Trophoblast cell (in vitro differentiated cells and primary cell): ENCODE results near the gene PHC1.

Experiments
- DNase-seq, 2 donors: peaks; one replicate each; pipeline ENCODE4 v3.0.0-alpha.2; 2016
- H2AFZ ChIP-seq: 2 replicates; pipeline ENCODE4 v1.6.1; 2013; ENCODE audit warnings: low read length, moderate library complexity, mild to moderate bottlenecking; ENCODE audit not compliant: insufficient read depth, poor library complexity
- H2AK5ac ChIP-seq: 2 replicates; pipeline ENCODE4 v1.6.1; 2013; ENCODE audit warnings: mild to moderate bottlenecking, low read length
- H2BK120ac ChIP-seq: 2 replicates; pipeline ENCODE4 v1.6.1; 2013; ENCODE audit warnings: low read length, mild to moderate bottlenecking, moderate library complexity; ENCODE audit not compliant: insufficient read depth, poor library complexity
- H2BK12ac ChIP-seq: 2 replicates; pipeline ENCODE4 v1.6.1; 2013; ENCODE audit warnings: mild to moderate bottlenecking, low read length, moderate library complexity
- H2BK5ac ChIP-seq: 2 replicates; pipeline ENCODE4 v1.6.1; 2013; ENCODE audit warnings: low read length, low read depth, moderate library complexity, mild to moderate bottlenecking; ENCODE audit not compliant: poor library complexity
- H3K14ac ChIP-seq: 2 replicates; pipeline ENCODE4 v1.6.1; 2013; ENCODE audit warnings: mild to moderate bottlenecking, low read length
- H3K18ac ChIP-seq: 2 replicates; pipeline ENCODE4 v1.6.1; 2013; ENCODE audit warnings: mild to moderate bottlenecking, low read length
- H3K23ac ChIP-seq: 2 replicates; pipeline ENCODE4 v1.6.1; 2013; ENCODE audit warnings: low read length
- H3K27ac ChIP-seq: 2 replicates; pipeline ENCODE4 v1.5.1; 2013; ENCODE audit warnings: low read depth, mild to moderate bottlenecking, inconsistent platforms, low read length, moderate library complexity
- H3K27me3 ChIP-seq: 2 replicates; pipeline ENCODE4 v1.6.1; 2013; ENCODE audit warnings: inconsistent platforms, mild to moderate bottlenecking, low read length, moderate library complexity; ENCODE audit not compliant: insufficient read depth
- H3K36me3 ChIP-seq, 2 experiments: 1 replicate in 1 of 2; 2 replicates in 1 of 2; pipeline ENCODE4 v1.6.1; 2013; ENCODE audit warnings: low read length in 2 of 2, mild to moderate bottlenecking in 2 of 2, moderate library complexity in 1 of 2; ENCODE audit not compliant: insufficient read depth in 2 of 2, control insufficient read depth in 1 of 2
- H3K4ac ChIP-seq: 2 replicates; pipeline ENCODE4 v1.6.1; 2013; ENCODE audit warnings: low read depth, mild to moderate bottlenecking, low read length, moderate library complexity
- H3K4me1 ChIP-seq, 2 experiments: 1 replicate in 1 of 2; 2 replicates in 1 of 2; pipeline ENCODE4 v1.6.1; 2013; ENCODE audit warnings: low read length in 2 of 2, mild to moderate bottlenecking in 2 of 2, moderate library complexity in 1 of 2; ENCODE audit not compliant: insufficient read depth in 2 of 2, control insufficient read depth in 1 of 2
- H3K4me2 ChIP-seq: 2 replicates; pipeline ENCODE4 v1.6.1; 2013; ENCODE audit warnings: inconsistent platforms, mild to moderate bottlenecking, low read length, moderate library complexity
- H3K4me3 ChIP-seq: 2 replicates; pipeline ENCODE4 v1.5.1; 2013; ENCODE audit warnings: mild to moderate bottlenecking, low read depth, low read length, inconsistent platforms
- H3K79me1 ChIP-seq: one replicate; pipeline ENCODE4 v1.6.1; 2013; ENCODE audit warnings: low read length
- H3K79me2 ChIP-seq: 2 replicates; pipeline ENCODE4 v1.6.1; 2013; ENCODE audit warnings: low read length, mild to moderate bottlenecking; ENCODE audit not compliant: control insufficient read depth, insufficient read depth, poor library complexity
- H3K9ac ChIP-seq: 2 replicates; pipeline ENCODE4 v1.6.1; 2013; ENCODE audit warnings: mild to moderate bottlenecking, low read length
- H3K9me3 ChIP-seq: 2 replicates; pipeline ENCODE4 v1.6.1; 2013; ENCODE audit warnings: low read depth, mild to moderate bottlenecking, control low read depth, inconsistent platforms, low read length; ENCODE audit not compliant: insufficient read depth
- H4K12ac ChIP-seq: 2 replicates; pipeline ENCODE4 v1.6.1; 2013; ENCODE audit warnings: low read depth, mild to moderate bottlenecking, low read length, moderate library complexity
- H4K8ac ChIP-seq: 2 replicates; pipeline ENCODE4 v1.6.1; 2013; ENCODE audit warnings: low read depth, mild to moderate bottlenecking, low read length, moderate library complexity
- H4K91ac ChIP-seq: one replicate; pipeline ENCODE4 v1.6.1; 2013; ENCODE audit warnings: low read depth, mild to moderate bottlenecking, low read length, moderate library complexity
- WGBS: extraction: QIAGEN DNeasy Blood & Tissue Kit; methylation state at CpG from one replicate; pipeline ENCODE4 v1.1.7; 2013; ENCODE audit warnings: missing lambda C conversion rate; ENCODE audit not compliant: insufficient read length, insufficient coverage; ENCODE audit errors: extremely low coverage; 5-methylcytosine and 5-hydroxymethylcytosine counted together

Gene PHC1

DNA sequence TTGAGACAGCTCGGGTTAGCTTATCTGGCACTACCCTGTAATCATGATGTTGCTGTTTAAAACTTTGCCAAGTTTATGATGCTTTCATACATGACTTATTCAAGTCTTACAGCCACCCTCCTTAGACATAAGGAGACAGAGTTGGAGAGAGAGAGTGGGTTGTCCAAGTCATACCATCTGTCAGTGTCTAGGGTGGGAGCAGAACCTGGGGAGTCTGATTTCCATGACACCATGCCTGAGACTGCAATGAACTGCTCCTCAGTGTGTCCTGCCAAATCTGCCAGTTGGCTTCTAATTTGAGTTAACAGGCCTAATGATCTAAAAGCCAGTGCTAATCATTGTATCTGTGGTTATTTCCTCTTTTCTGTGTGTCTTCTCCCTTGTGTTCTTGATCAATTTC lies 43.7 kb upstream of the PHC1 start:
- H3K23ac ChIP-seq = no peak overlapping the region
- DNase-seq = no peak
- H3K27me3 ChIP-seq = no peaks in the 10 kb centered on the region
- H3K4me3 ChIP-seq = no peak overlapping the region
- no peak overlapping the region for H3K4ac ChIP-seq
- H3K4me1 ChIP-seq = no peaks in the 10 kb centered on the region
- H4K12ac ChIP-seq = no peak overlapping the region
- H2AFZ ChIP-seq = no peak overlapping the region
- H3K9me3 ChIP-seq = no peaks in the 10 kb centered on the region
- no peak overlapping the region for H4K8ac ChIP-seq
- H4K91ac ChIP-seq = no peak overlapping the region
- no peak overlapping the region for H2BK5ac ChIP-seq
- H2AK5ac ChIP-seq = no peak overlapping the region
- H3K4me2 ChIP-seq = no peak overlapping the region
- H3K79me2 ChIP-seq = no peaks in the 10 kb centered on the region
- no peak overlapping the region for H2BK12ac ChIP-seq
- H3K79me1 ChIP-seq = no peaks in the 10 kb centered on the region
- H3K36me3 ChIP-seq = no peaks in the 10 kb centered on the region
- no peak overlapping the region for H3K14ac ChIP-seq
- no peak overlapping the region for H2BK120ac ChIP-seq
- no CpG with 5 or more reads among the region's 1 CpG for WGBS
- H3K27ac ChIP-seq = no peak overlapping the region
- H3K9ac ChIP-seq = no peak overlapping the region
- H3K18ac ChIP-seq = no peak overlapping the region

DNA sequence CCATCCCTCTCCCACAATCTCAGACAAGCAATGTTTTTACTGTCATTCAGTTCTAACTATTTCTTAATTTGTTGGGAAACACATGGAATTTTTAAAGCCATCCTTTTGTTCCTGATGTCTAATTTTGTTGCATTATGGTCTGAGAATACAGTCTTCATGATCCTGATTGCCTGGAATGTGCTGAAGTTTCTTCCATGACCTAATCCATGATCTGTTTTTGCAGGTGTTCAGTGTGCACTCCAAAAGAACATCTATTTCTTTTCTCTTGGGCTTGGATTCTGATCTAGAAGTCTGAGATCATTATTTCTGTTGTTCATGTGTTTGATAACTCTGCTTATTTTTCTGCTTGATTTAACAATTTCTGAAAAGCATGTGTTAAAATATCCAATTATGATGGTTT lies 43.2 kb upstream of the PHC1 start:
- H3K18ac ChIP-seq = no peak overlapping the region
- no peak overlapping the region for H3K23ac ChIP-seq
- H3K27me3 ChIP-seq = no peaks in the 10 kb centered on the region
- H3K4ac ChIP-seq = no peak overlapping the region
- no peak overlapping the region for H3K4me3 ChIP-seq
- DNase-seq = no peak
- no peaks in the 10 kb centered on the region for H3K36me3 ChIP-seq
- H2AK5ac ChIP-seq = no peak overlapping the region
- no peaks in the 10 kb centered on the region for H3K79me2 ChIP-seq
- H3K27ac ChIP-seq = no peak overlapping the region
- H3K9me3 ChIP-seq = no peaks in the 10 kb centered on the region
- no peak overlapping the region for H4K8ac ChIP-seq
- no peak overlapping the region for H3K4me2 ChIP-seq
- H4K12ac ChIP-seq = no peak overlapping the region
- no peak overlapping the region for H4K91ac ChIP-seq
- no peak overlapping the region for H3K14ac ChIP-seq
- no peak overlapping the region for H2BK5ac ChIP-seq
- no peak overlapping the region for H2BK120ac ChIP-seq
- H2BK12ac ChIP-seq = no peak overlapping the region
- no peaks in the 10 kb centered on the region for H3K79me1 ChIP-seq
- H3K9ac ChIP-seq = no peak overlapping the region
- H2AFZ ChIP-seq = no peak overlapping the region
- no peaks in the 10 kb centered on the region for H3K4me1 ChIP-seq

DNA sequence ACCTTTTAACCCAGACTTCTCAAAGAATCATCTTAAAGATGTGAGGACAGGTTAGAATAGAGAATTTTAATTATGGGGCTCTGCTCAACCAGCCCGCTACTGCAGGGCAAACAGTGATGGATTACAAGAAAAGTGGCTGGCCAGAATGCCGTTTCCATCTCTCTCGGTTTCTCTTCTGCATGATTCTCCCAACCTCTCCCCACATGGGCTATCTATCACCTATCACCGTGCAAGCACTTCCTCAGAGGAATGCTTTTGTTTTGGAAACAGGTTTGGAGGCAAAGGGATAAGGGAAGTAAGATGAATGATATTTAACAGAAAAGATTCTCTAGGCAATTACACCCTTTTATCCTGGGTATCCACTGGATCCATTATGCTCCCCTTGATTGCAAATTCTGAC lies 37.4 kb upstream of the PHC1 start:
- no peak overlapping the region for H3K4me2 ChIP-seq
- no peaks in the 10 kb centered on the region for H3K9me3 ChIP-seq
- no peak overlapping the region for H3K18ac ChIP-seq
- no peak overlapping the region for H4K12ac ChIP-seq
- no peak overlapping the region for H2AK5ac ChIP-seq
- H2BK120ac ChIP-seq = no peak overlapping the region
- WGBS = no CpG with 5 or more reads among the region's 4 CpGs
- no peak overlapping the region for H4K8ac ChIP-seq
- no peaks in the 10 kb centered on the region for H3K79me1 ChIP-seq
- H4K91ac ChIP-seq = no peak overlapping the region
- H2BK5ac ChIP-seq = no peak overlapping the region
- no peak overlapping the region for H3K27ac ChIP-seq
- H2BK12ac ChIP-seq = no peak overlapping the region
- no peak overlapping the region for H3K9ac ChIP-seq
- no peaks in the 10 kb centered on the region for H3K27me3 ChIP-seq
- no peak overlapping the region for H2AFZ ChIP-seq
- H3K36me3 ChIP-seq = no peaks in the 10 kb centered on the region
- no peak overlapping the region for H3K14ac ChIP-seq
- H3K4me1 ChIP-seq = no peaks in the 10 kb centered on the region
- no peaks in the 10 kb centered on the region for H3K79me2 ChIP-seq
- no peak overlapping the region for H3K4ac ChIP-seq
- DNase-seq = no peak
- no peak overlapping the region for H3K4me3 ChIP-seq
- no peak overlapping the region for H3K23ac ChIP-seq

DNA sequence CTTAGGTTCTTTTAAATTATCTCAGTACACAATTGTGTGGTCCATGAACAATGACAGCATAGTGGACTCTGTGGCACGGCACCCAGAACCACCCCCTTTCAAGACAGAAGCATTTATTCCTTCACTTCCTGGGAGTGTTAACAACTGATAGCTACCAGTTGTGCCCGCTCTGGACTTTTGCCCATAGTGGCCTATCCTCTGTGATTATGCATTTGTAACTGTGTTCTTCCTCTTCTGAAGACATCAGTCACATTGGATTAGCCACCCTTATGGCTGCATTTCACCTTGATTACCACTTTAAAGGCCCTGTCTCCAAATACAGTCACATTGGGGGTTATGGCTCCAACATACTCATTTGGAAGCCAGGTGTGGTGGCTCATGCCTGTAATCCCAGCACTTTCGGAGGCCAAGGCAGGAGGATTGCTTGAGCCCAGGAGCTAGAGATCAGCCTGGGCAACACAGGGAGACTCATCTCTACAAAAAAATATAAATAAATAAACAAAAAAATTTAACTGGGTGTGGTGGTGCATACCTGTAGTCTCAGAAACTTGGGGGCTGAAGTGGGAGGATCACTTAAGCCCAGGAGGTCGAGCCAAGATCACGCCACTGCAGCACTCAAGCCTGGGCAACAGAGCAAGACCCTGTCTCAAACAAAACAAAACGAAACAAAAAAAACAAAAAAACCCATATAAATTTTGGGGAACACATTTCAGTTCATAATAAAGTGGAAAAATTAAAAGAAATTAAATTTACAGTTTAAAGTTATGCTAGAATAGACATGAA lies 27.6 kb upstream of the PHC1 start:
- H4K91ac ChIP-seq = peak overlapping the region; percentile 68
- no peak overlapping the region for H3K23ac ChIP-seq
- H3K27me3 ChIP-seq = no peaks in the 10 kb centered on the region
- H2BK12ac ChIP-seq = peak overlapping the region; percentile 31
- H2BK120ac ChIP-seq = peak overlapping the region; percentile 43
- WGBS = no CpG with 5 or more reads among the region's 6 CpGs
- no peaks in the 10 kb centered on the region for H3K4me1 ChIP-seq
- no peak overlapping the region for H3K14ac ChIP-seq
- H4K8ac ChIP-seq = no peak overlapping the region
- H2AFZ ChIP-seq = no peak overlapping the region
- H3K36me3 ChIP-seq = no peaks in the 10 kb centered on the region
- H3K9ac ChIP-seq = no peak overlapping the region
- peaks cover 2% of the 10 kb centered on the region for H3K79me1 ChIP-seq
- no peak overlapping the region for H3K4ac ChIP-seq
- H2AK5ac ChIP-seq = no peak overlapping the region
- no peak overlapping the region for H3K4me2 ChIP-seq
- no peak overlapping the region for H4K12ac ChIP-seq
- no peak for DNase-seq
- H2BK5ac ChIP-seq = no peak overlapping the region
- no peak overlapping the region for H3K4me3 ChIP-seq
- no peaks in the 10 kb centered on the region for H3K79me2 ChIP-seq
- no peak overlapping the region for H3K18ac ChIP-seq
- H3K27ac ChIP-seq = no peak overlapping the region
- no peaks in the 10 kb centered on the region for H3K9me3 ChIP-seq
